GM18519 (cell line): ENCODE measurements around the gene GIGYF2.
"Not testable (repeated sequence)": the region's sequence is repeated elsewhere in the genome, so short reads cannot be mapped to it uniquely, and the experiment has no call there.

Source experiments
- ATAC-seq: cut with Tn5 transposase; IDR thresholded peaks from one replicate; pipeline ENCODE4 v1.9.1; 2021; ENCODE audit warnings: mild to moderate bottlenecking, moderate library complexity; ENCODE audit not compliant: unreplicated experiment, low FRiP score

Gene GIGYF2

GRCh38 chr2:232809349-232810124 lies 112.4 kb downstream of the GIGYF2 start:
- no peak for ATAC-seq

- no peak for ATAC-seq
Observed at GRCh38 chr2:232810444-232810843, 113.3 kb downstream of the GIGYF2 start.

- ATAC-seq = no peak
Observed at GRCh38 chr2:232815569-232815968, 118.4 kb downstream of the GIGYF2 start.

GRCh38 chr2:232816657-232817056 lies 119.5 kb downstream of the GIGYF2 start:
- no peak for ATAC-seq

- ATAC-seq = no peak
Observed at GRCh38 chr2:232817756-232818155, 120.6 kb downstream of the GIGYF2 start.

GRCh38 chr2:232829988-232830387 lies 132.9 kb downstream of the GIGYF2 start:
- ATAC-seq = no peak

- no peak for ATAC-seq
Observed at GRCh38 chr2:232831496-232831895, 134.4 kb downstream of the GIGYF2 start.

GRCh38 chr2:232833830-232834229 lies 136.7 kb downstream of the GIGYF2 start:
- no peak for ATAC-seq

- no peak for ATAC-seq
Observed at GRCh38 chr2:232835687-232836208, 138.6 kb downstream of the GIGYF2 start.

- ATAC-seq = no peak
Observed at GRCh38 chr2:232836934-232837333, 139.8 kb downstream of the GIGYF2 start.

GRCh38 chr2:232838406-232838874 lies 141.3 kb downstream of the GIGYF2 start:
- peak; percentile 44 for ATAC-seq

GRCh38 chr2:232839411-232840079 lies 142.4 kb downstream of the GIGYF2 start:
- no peak for ATAC-seq

- ATAC-seq = no peak
Observed at GRCh38 chr2:232842689-232843088, 145.6 kb downstream of the GIGYF2 start.

- ATAC-seq = no peak
Observed at GRCh38 chr2:232843834-232844233, 146.7 kb downstream of the GIGYF2 start.

GRCh38 chr2:232846055-232846454 lies 148.9 kb downstream of the GIGYF2 start:
- ATAC-seq = no peak

- no peak for ATAC-seq
Observed at GRCh38 chr2:232850039-232850438, 152.9 kb downstream of the GIGYF2 start.

- not testable (repeated sequence) for ATAC-seq
Observed at GRCh38 chr2:232852081-232852480, 154.9 kb downstream of the GIGYF2 start.

GRCh38 chr2:232852676-232853075 lies 155.5 kb downstream of the GIGYF2 start:
- no peak for ATAC-seq

- ATAC-seq = no peak
Observed at GRCh38 chr2:232854082-232854481, 157.0 kb downstream of the GIGYF2 start.

- no peak for ATAC-seq
Observed at GRCh38 chr2:232857158-232857563, 160.0 kb downstream of the GIGYF2 start.

GRCh38 chr2:232859385-232859916 lies 162.3 kb downstream of the GIGYF2 start:
- no peak for ATAC-seq
